ENCODE results near the gene TSEN2.

DNA sequence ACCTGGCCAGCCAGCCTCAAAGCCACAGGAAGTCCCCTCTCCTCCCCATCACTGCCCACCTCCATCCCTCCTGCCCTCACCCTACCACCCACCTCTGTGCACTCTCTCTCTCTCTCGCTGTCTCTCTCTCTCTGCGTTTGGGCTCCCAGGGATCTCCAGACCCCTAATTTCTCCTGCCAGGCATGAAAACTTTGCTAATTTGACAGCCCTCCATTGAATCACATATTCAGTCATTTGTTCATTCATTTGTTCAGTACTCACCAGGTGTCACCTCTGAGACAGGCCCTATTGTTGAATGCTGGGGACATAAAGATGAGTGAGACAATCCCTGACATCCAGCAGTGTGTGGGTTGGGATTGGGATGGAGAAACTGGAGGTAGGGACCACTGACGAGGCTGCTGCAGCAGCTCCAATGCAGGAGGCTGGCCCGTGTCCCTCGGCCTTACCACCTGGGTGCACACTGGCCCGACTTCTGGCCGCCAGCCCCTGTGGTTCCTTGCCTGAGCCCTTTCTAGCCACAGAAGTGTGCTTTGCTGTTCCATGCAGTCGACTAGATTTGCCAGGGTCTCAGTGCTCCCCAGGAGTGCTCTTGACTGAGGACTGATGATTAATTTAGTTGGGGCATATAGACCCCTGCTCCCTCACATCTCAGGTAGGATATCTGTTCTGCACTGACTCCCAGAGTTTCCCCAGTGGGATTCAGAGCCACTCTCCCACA, 38.6 kb upstream of the TSEN2 start:
- TF ChIP-seq, protein P1, sequence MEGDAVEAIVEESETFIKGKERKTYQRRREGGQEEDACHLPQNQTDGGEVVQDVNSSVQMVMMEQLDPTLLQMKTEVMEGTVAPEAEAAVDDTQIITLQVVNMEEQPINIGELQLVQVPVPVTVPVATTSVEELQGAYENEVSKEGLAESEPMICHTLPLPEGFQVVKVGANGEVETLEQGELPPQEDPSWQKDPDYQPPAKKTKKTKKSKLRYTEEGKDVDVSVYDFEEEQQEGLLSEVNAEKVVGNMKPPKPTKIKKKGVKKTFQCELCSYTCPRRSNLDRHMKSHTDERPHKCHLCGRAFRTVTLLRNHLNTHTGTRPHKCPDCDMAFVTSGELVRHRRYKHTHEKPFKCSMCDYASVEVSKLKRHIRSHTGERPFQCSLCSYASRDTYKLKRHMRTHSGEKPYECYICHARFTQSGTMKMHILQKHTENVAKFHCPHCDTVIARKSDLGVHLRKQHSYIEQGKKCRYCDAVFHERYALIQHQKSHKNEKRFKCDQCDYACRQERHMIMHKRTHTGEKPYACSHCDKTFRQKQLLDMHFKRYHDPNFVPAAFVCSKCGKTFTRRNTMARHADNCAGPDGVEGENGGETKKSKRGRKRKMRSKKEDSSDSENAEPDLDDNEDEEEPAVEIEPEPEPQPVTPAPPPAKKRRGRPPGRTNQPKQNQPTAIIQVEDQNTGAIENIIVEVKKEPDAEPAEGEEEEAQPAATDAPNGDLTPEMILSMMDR (IDR thresholded peaks at IDR 0.05): no peak
- no peak for TF ChIP-seq POLR2A (IDR thresholded peaks at IDR 0.05)

Measured in transverse colon (tissue), 3 donors.